CD4-positive, alpha-beta T cell (primary cell): ENCODE results near the gene FBXL3. TPM values are rescaled to one million over a fixed set of nuclear protein-coding genes. Genes with fewer than 3 reads are reported as not detected.

ENCODE experiments used
- ATAC-seq: fragments of 200-7000 bp; cut with Tn5 transposase; one replicate; pipeline ENCODE4 v1.10.0; 2022; ENCODE audit warnings: mild to moderate bottlenecking; ENCODE audit not compliant: poor library complexity
- CTCF ChIA-PET: fragments of 350-600 bp; sonication (Branson Sonifier 250); formaldehyde crosslinking; loops from one replicate; lab custom pipeline; 2021; ENCODE audit warnings: antibody characterized with exemption, inconsistent platforms; lab: Charles Lee
- POLR2A ChIA-PET: fragments of 350-600 bp; sonication (Branson Sonifier 250); formaldehyde crosslinking; loops from one replicate; lab custom pipeline; 2021; ENCODE audit warnings: antibody characterized with exemption, inconsistent platforms; lab: Charles Lee
- DNase-seq, 14 experiments: peaks; one replicate each; pipeline ENCODE4 v3.0.0-alpha.2; 2013 to 2020; ENCODE audit warnings: mixed read lengths in 2 of 14
- H3K27ac ChIP-seq, 2 donors: one replicate each; pipeline versions ENCODE4 v1.5.1 to v1.7.0; 2013; ENCODE audit warnings: low read length in 2 of 2, low read depth in 1 of 2, mild to moderate bottlenecking in 1 of 2
- H3K27me3 ChIP-seq, 2 experiments: 1 replicate in 1 of 2; 2 replicates in 1 of 2; pipeline versions ENCODE4 v1.6.1 to v1.7.0; 2013; ENCODE audit warnings: low read length in 2 of 2, control low read depth in 1 of 2, mild to moderate bottlenecking in 1 of 2, moderate library complexity in 1 of 2; ENCODE audit not compliant: insufficient read depth in 2 of 2, control insufficient read depth in 1 of 2
- H3K36me3 ChIP-seq: one replicate; pipeline ENCODE4 v1.6.1; 2013; ENCODE audit warnings: low read length, control low read depth; ENCODE audit not compliant: insufficient read depth
- H3K4me1 ChIP-seq: one replicate; pipeline ENCODE4 v1.6.1; 2013; ENCODE audit warnings: low read length, control low read depth; ENCODE audit not compliant: insufficient read depth
- H3K4me3 ChIP-seq: one replicate; pipeline ENCODE4 v1.5.1; 2013; ENCODE audit warnings: mild to moderate bottlenecking, low read length, moderate library complexity
- H3K9me3 ChIP-seq, 2 experiments: 1 replicate in 1 of 2; 2 replicates in 1 of 2; pipeline versions ENCODE4 v1.6.1 to v1.7.0; 2013; ENCODE audit warnings: low read length in 2 of 2, mild to moderate bottlenecking in 2 of 2, control low read depth in 1 of 2, moderate library complexity in 1 of 2; ENCODE audit not compliant: control insufficient read depth in 1 of 2, insufficient read depth in 1 of 2
- H3K27ac Mint-ChIP-seq: one replicate; pipeline ENCODE4 v1.8.0; 2020; ENCODE audit warnings: mixed read lengths
- H3K27me3 Mint-ChIP-seq: one replicate; pipeline ENCODE4 v1.8.0; 2021; ENCODE audit warnings: mixed read lengths
- H3K36me3 Mint-ChIP-seq: one replicate; pipeline ENCODE4 v1.8.0; 2021; ENCODE audit warnings: low read depth, mixed read lengths
- H3K4me1 Mint-ChIP-seq: one replicate; pipeline ENCODE4 v1.8.0; 2021; ENCODE audit warnings: low read depth, mixed read lengths
- H3K4me3 Mint-ChIP-seq: one replicate; pipeline ENCODE4 v1.8.0; 2020; ENCODE audit warnings: mild to moderate bottlenecking, mixed read lengths
- H3K9me3 Mint-ChIP-seq: one replicate; pipeline ENCODE4 v1.8.0; 2020; ENCODE audit warnings: mixed read lengths
- intact Hi-C, 2 experiments: fragments of 100-400 bp; cut with DNase I in 1 of 2; cut with micrococcal nuclease in 1 of 2; formaldehyde crosslinking; loops; one replicate each; pipeline versions ENCODE4 v1.15.1 to v1.9.0; 2023 to 2025; cut with DNase I, micrococcal nuclease
- total RNA-seq, 174 experiments: library from RNA in 2 of 174; stranded (reverse) in 2 of 174; gene quantifications; one replicate each; pipeline ENCODE4 v1.2.3 and lab custom pipeline; 2021 to 2026
- TF ChIP-seq, protein P1 (sequence below): fragments of 200-600 bp; IDR thresholded peaks from one replicate; pipeline ENCODE4 v1.8.0; 2022; ENCODE audit warnings: antibody characterized with exemption, mild to moderate bottlenecking

Gene FBXL3
- total RNA-seq, 2 experiments from 2014 or later = 88.7 to 90.4 TPM

DNA sequence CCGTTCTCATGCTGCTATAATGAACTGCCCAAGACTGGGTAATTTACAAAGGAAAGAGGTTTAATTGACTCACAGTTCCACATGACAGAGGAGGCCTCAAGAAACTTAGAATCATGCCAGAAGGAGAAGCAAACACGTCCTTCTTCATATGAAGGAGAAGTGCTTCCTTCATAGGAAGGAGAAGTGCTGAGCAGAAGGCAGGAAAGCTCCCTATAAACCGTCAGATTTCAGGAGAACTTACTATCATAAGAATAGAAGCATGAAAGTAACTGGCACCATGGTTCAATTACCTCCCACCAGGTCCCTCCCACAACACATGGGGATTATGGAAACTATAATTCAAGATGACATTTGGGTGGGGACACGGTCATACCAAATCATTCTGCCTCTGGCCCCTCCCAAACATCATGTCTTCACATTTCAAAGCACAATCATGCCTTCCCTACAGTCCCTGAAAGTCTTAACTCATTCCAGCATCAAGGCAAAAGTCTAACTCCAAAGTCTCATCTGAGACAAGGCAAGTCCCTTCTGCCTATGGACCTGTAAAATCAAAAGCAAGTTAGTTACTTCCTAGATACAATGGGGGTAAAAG, 68.0 kb downstream of the FBXL3 start:
- DNase-seq (no peak), ATAC-seq (no peak)
- no peak overlapping the region for H3K27ac ChIP-seq
- no peaks in the 10 kb centered on the region for H3K27me3 ChIP-seq
- H3K9me3 Mint-ChIP-seq = peaks cover 13% of the 10 kb centered on the region
- H3K4me3 ChIP-seq = no peak overlapping the region
- H3K9me3 ChIP-seq = peaks cover 9 to 14% of the 10 kb centered on the region in 2 experiments
- ChIA-PET CTCF (no interaction called here), POLR2A (no interaction called here)
- H3K36me3 Mint-ChIP-seq = peaks cover 5% of the 10 kb centered on the region
- H3K4me1 Mint-ChIP-seq = no peaks in the 10 kb centered on the region
- no peaks in the 10 kb centered on the region for H3K4me1 ChIP-seq
- peaks cover 4% of the 10 kb centered on the region for H3K27me3 Mint-ChIP-seq
- TF ChIP-seq, protein P1, sequence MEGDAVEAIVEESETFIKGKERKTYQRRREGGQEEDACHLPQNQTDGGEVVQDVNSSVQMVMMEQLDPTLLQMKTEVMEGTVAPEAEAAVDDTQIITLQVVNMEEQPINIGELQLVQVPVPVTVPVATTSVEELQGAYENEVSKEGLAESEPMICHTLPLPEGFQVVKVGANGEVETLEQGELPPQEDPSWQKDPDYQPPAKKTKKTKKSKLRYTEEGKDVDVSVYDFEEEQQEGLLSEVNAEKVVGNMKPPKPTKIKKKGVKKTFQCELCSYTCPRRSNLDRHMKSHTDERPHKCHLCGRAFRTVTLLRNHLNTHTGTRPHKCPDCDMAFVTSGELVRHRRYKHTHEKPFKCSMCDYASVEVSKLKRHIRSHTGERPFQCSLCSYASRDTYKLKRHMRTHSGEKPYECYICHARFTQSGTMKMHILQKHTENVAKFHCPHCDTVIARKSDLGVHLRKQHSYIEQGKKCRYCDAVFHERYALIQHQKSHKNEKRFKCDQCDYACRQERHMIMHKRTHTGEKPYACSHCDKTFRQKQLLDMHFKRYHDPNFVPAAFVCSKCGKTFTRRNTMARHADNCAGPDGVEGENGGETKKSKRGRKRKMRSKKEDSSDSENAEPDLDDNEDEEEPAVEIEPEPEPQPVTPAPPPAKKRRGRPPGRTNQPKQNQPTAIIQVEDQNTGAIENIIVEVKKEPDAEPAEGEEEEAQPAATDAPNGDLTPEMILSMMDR = no peak
- no peaks in the 10 kb centered on the region for H3K36me3 ChIP-seq
- intact Hi-C loops = no loop called here
- no peak overlapping the region for H3K27ac Mint-ChIP-seq
- H3K4me3 Mint-ChIP-seq = no peak overlapping the region

DNA sequence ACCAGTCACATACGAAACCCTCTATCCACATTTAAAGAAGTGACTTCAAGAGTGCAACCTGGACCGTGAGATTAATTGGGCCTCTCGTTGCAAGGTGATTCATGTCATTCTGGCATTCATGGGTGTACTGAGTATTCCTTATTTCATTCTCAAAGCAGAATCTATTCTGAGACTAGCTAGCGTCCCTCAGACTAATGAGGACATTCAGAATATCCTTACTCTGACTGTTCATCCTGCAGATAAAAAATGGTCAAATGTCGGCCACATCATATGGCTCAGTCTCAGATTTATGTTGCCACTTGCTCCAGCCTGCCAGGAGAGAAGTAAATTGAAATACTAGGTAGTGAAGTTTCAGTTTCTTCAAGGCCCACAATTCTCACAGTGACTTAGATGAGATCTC, 71.3 kb downstream of the FBXL3 start:
- H3K4me3 Mint-ChIP-seq = no peak overlapping the region
- no peak for ATAC-seq
- DNase-seq = no peak
- TF ChIP-seq, protein P1 = no peak
- Histone ChIP-seq H3K27me3 (peaks cover 3 to 5% of the 10 kb centered on the region in 2 experiments), H3K4me1 (no peaks in the 10 kb centered on the region), H3K4me3 (no peak overlapping the region), H3K9me3 (peaks cover 9 to 13% of the 10 kb centered on the region in 2 experiments), H3K36me3 (no peaks in the 10 kb centered on the region), H3K27ac (no peak overlapping the region)
- CTCF ChIA-PET = no interaction called here
- H3K27ac Mint-ChIP-seq = no peak overlapping the region
- H3K9me3 Mint-ChIP-seq = peaks cover 6% of the 10 kb centered on the region
- POLR2A ChIA-PET = no interaction called here
- peaks cover 5% of the 10 kb centered on the region for H3K36me3 Mint-ChIP-seq
- no peaks in the 10 kb centered on the region for H3K4me1 Mint-ChIP-seq
- intact Hi-C loops = no loop called here
- H3K27me3 Mint-ChIP-seq = peaks cover 20% of the 10 kb centered on the region

Other genes with a start within 250 kb of the FBXL3 start
- gene KCTD12, start 140.8 kb downstream of the FBXL3 start, total RNA-seq = 1 to 10 TPM; 4.8 to 4.9 TPM
- gene ACOD1, start 78.6 kb downstream of the FBXL3 start, total RNA-seq = not detected
- gene CLN5, start 35.1 kb downstream of the FBXL3 start, total RNA-seq = 10 to 100 TPM; 37.4 to 42.9 TPM